ENCODE measurements around the gene HSPB9.

- TF ChIP-seq POLR2A (IDR thresholded peaks at IDR 0.05; ENCODE audit: low read depth, low read length): peak; percentile 23; the same call in 1 of the 2 replicates
- no peak for TF ChIP-seq TAF1 (IDR thresholded peaks at IDR 0.05; ENCODE audit: borderline replicate concordance, low read depth, low read length)
Measured at GRCh38 chr17:42101513-42102292, 20.9 kb upstream of the HSPB9 start.

Measured in GM12892 (cell line).